PC-3 (cell line): ENCODE measurements around the gene NUTF2. TPM values are rescaled to one million over a fixed set of nuclear protein-coding genes. Genes with fewer than 3 reads are reported as not detected.

ENCODE experiments used
- ATAC-seq: fragments of 200-7000 bp; cut with Tn5 transposase; 2 replicates; pipeline ENCODE4 v1.9.1; 2020; ENCODE audit warnings: mild to moderate bottlenecking, moderate library complexity
- BruUV-seq: library from RNA; stranded (reverse); fragments of 400-500 nt; replicated peaks from 2 replicates; lab custom pipeline; 2021; lab: Mats Ljungman, UMichigan
- CTCF ChIA-PET: fragments of 300-600 bp; sonication (Branson Sonifier 250); formaldehyde crosslinking; loops from one replicate; lab custom pipeline; 2022; ENCODE audit warnings: antibody characterized with exemption; lab: Charles Lee
- POLR2A ChIA-PET: fragments of 300-600 bp; sonication (Branson Sonifier 250); formaldehyde crosslinking; loops from one replicate; lab custom pipeline; 2022; ENCODE audit warnings: antibody characterized with exemption; ENCODE audit not compliant: unreplicated experiment; lab: Charles Lee
- DNase-seq: peaks from one replicate; pipeline ENCODE4 v3.0.0-alpha.2; 2015
- H2AFZ ChIP-seq: fragments of 300-600 bp; sonication (generic); 2 replicates; pipeline ENCODE4 v1.6.0; 2016; ENCODE audit warnings: antibody characterized with exemption, low read length
- H3F3A ChIP-seq: fragments of 300-600 bp; sonication (generic); one replicate; pipeline ENCODE4 v1.6.0; 2017; ENCODE audit warnings: antibody characterized with exemption, low read length, control low read depth, mild to moderate bottlenecking; ENCODE audit not compliant: unreplicated experiment
- H3K27ac ChIP-seq: fragments of 300-600 bp; sonication (generic); 2 replicates; pipeline ENCODE4 v1.5.1; 2016; ENCODE audit warnings: mild to moderate bottlenecking, low read length
- H3K27me3 ChIP-seq: fragments of 300-600 bp; sonication (generic); 2 replicates; pipeline ENCODE4 v1.6.1; 2016; ENCODE audit warnings: low read length, mixed read lengths
- H3K36me3 ChIP-seq: fragments of 300-600 bp; sonication (generic); 2 replicates; pipeline ENCODE4 v1.6.1; 2016; ENCODE audit warnings: low read depth, mixed run types, low read length, mixed read lengths
- H3K4me1 ChIP-seq: fragments of 300-600 bp; sonication (generic); 2 replicates; pipeline ENCODE4 v1.5.1; 2016; ENCODE audit warnings: low read length; ENCODE audit not compliant: insufficient read depth
- H3K4me2 ChIP-seq: fragments of 300-600 bp; sonication (generic); 2 replicates; pipeline ENCODE4 v1.6.0; 2016; ENCODE audit warnings: low read length
- H3K4me3 ChIP-seq: fragments of 300-600 bp; sonication (generic); 2 replicates; pipeline ENCODE4 v1.5.1; 2016; ENCODE audit warnings: mild to moderate bottlenecking, low read length, mixed read lengths
- H3K79me2 ChIP-seq: fragments of 300-600 bp; sonication (generic); 2 replicates; pipeline ENCODE4 v1.6.1; 2017; ENCODE audit warnings: low read length, mixed read lengths
- H3K9ac ChIP-seq: fragments of 300-600 bp; sonication (generic); 2 replicates; pipeline ENCODE4 v1.6.0; 2016; ENCODE audit warnings: mild to moderate bottlenecking, low read length
- H3K9me2 ChIP-seq: fragments of 300-600 bp; sonication (generic); replicated peaks from 2 replicates; pipeline ENCODE4 v1.6.1; 2016; ENCODE audit warnings: mixed run types, low read length, mixed read lengths
- H3K9me3 ChIP-seq: fragments of 300-600 bp; sonication (generic); 2 replicates; pipeline ENCODE4 v1.6.1; 2016; ENCODE audit warnings: low read length, mixed read lengths
- H4K20me1 ChIP-seq: fragments of 300-600 bp; sonication (generic); 2 replicates; pipeline ENCODE4 v1.6.1; 2016; ENCODE audit warnings: low read length, mixed read lengths
- EZH2 ChIP-seq: fragments of 300-600 bp; sonication (generic); IDR thresholded peaks from one replicate; pipeline ENCODE4 v1.6.1; 2017; ENCODE audit warnings: antibody characterized with exemption, mild to moderate bottlenecking, low read length; ENCODE audit not compliant: unreplicated experiment
- EZH2phosphoT487 ChIP-seq: fragments of 300-600 bp; sonication (generic); IDR thresholded peaks from 2 replicates; pipeline ENCODE4 v1.6.1; 2018; ENCODE audit warnings: mild to moderate bottlenecking, antibody characterized with exemption, low read length, borderline replicate concordance
- intact Hi-C: fragments of 100-400 bp; cut with micrococcal nuclease; formaldehyde crosslinking; loops from 2 replicates; pipeline ENCODE4 v1.9.0; 2023
- total RNA-seq: library from RNA; depleted of rRNA; stranded (reverse); fragments of >200 nt; gene quantifications from 2 replicates; pipeline ENCODE4 v1.2.3, GENCODE V29; 2014
- TF ChIP-seq, protein P1 (sequence below): fragments of 300-600 bp; sonication (generic); conservative IDR thresholded peaks from 2 replicates; pipeline ENCODE4 v1.5.1; 2017; ENCODE audit warnings: antibody characterized with exemption, low read depth, mild to moderate bottlenecking, low read length

The NUTF2 gene
- total RNA-seq, 1 experiment from 2014 or later: 167 TPM

DNA sequence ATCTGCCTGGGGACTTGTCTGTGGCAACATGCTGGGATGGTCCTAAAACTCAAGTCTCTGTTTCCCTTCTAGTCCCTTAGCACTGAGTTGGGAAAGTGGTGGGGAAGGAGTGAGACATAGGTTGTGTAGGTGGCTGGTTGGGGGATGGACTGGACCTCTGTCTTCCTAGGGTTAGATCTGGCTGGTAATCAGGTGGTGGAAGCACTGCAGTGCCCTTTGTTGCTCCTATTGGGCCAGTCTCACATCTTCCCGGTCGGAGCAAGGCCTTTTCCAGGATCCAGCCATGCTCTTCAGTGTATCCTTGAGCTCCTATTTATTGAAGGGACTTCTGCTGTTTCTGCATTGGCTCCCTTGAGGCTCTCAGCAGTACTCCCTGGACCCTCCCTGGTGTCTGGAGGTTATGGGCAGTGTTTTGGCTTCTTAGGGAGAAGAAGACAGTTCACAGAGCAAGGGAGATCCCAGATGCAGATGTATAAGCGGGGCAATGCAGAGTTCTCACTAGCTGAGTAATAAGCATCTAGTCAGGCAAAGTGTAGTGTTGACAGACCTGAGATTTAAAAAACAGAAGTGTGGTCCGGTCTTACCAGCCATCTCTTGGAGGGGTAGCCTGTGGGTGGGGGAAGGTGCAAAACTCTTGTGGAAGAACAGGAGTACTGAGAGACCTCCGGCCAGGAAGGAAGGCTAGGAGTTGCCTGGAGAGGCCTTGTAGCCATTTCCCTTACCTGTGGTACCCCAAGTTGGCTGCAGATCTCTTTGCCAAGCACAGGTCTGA is 1.3 kb upstream of the NUTF2 start:
- peak overlapping the region; percentile 81 for H3K27ac ChIP-seq
- ChIA-PET POLR2A (interaction anchor here (0.6 kb wide), 2 partner anchors 28 to 399 kb away, joined by 4 to 5 read pairs; no protein-coding TSS in a partner anchor), CTCF (interaction anchor here (0.5 to 1.5 kb wide), 5 partner anchors 24 to 106 kb away, joined by 3 to 6 read pairs (median 5); no protein-coding TSS in a partner anchor)
- BruUV-seq: no TSS peak
- DNase-seq: no peak
- H3K4me2 ChIP-seq: peak overlapping the region; percentile 90
- no peak for ATAC-seq
- no peaks in the 10 kb centered on the region for H3K27me3 ChIP-seq
- no peaks in the 10 kb centered on the region for H3K36me3 ChIP-seq
- peaks cover 38% of the 10 kb centered on the region for H3K4me1 ChIP-seq
- peaks cover 73% of the 10 kb centered on the region for H3K79me2 ChIP-seq
- H4K20me1 ChIP-seq: peaks cover 14% of the 10 kb centered on the region; the same call in 1 of the 2 replicates
- no peak overlapping the region for H2AFZ ChIP-seq
- TF ChIP-seq EZH2phosphoT487 (no peak), EZH2 (no peak)
- TF ChIP-seq, protein P1, sequence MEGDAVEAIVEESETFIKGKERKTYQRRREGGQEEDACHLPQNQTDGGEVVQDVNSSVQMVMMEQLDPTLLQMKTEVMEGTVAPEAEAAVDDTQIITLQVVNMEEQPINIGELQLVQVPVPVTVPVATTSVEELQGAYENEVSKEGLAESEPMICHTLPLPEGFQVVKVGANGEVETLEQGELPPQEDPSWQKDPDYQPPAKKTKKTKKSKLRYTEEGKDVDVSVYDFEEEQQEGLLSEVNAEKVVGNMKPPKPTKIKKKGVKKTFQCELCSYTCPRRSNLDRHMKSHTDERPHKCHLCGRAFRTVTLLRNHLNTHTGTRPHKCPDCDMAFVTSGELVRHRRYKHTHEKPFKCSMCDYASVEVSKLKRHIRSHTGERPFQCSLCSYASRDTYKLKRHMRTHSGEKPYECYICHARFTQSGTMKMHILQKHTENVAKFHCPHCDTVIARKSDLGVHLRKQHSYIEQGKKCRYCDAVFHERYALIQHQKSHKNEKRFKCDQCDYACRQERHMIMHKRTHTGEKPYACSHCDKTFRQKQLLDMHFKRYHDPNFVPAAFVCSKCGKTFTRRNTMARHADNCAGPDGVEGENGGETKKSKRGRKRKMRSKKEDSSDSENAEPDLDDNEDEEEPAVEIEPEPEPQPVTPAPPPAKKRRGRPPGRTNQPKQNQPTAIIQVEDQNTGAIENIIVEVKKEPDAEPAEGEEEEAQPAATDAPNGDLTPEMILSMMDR: no peak
- H3K9me3 ChIP-seq: no peaks in the 10 kb centered on the region
- H3K9ac ChIP-seq: peak overlapping the region; percentile 100; the same call in 1 of the 2 replicates
- H3K9me2 ChIP-seq: no peaks in the 10 kb centered on the region
- peak overlapping the region; percentile 98 for H3K4me3 ChIP-seq
- H3F3A ChIP-seq: no peaks in the 10 kb centered on the region
- intact Hi-C loops: loop anchor here (2.0 kb wide), 1 partner anchor 15 kb away; no protein-coding TSS in a partner anchor

DNA sequence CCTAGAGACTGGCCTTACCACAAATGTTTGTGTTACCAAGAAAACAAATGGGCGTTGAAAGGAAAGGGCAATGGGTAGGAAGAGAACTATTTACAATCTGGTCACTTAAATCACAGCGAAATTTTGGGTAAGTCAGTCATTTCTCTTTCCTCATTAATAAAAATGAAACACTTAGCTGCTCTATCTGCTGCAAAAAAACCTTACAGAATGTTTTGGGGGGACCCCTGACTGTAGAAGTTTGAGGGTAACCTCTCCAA is 742 bp upstream of the NUTF2 start:
- CTCF ChIA-PET: interaction anchor here (0.5 kb wide), 1 partner anchor 23 kb away, joined by 5 read pairs; no protein-coding TSS in a partner anchor

More for the DNA sequence above, 742 bp upstream of the NUTF2 start:
- Histone ChIP-seq H3K27ac (peak overlapping the region; percentile 81), H3K9me3 (no peaks in the 10 kb centered on the region), H2AFZ (peak overlapping the region; percentile 73), H3K4me2 (peak overlapping the region; percentile 90), H3K9me2 (no peaks in the 10 kb centered on the region), H3K4me1 (peaks cover 38% of the 10 kb centered on the region), H3F3A (no peaks in the 10 kb centered on the region), H3K36me3 (no peaks in the 10 kb centered on the region), H3K79me2 (peaks cover 78% of the 10 kb centered on the region), H3K9ac (peak overlapping the region; percentile 100), H4K20me1 (peaks cover 14% of the 10 kb centered on the region; the same call in 1 of the 2 replicates), H3K27me3 (no peaks in the 10 kb centered on the region), H3K4me3 (peak overlapping the region; percentile 98)
- DNase-seq (no peak), ATAC-seq (no peak)
- TF ChIP-seq, protein P1: no peak
- TF ChIP-seq EZH2 (no peak), EZH2phosphoT487 (no peak)
- intact Hi-C loops: loop anchor here (2.0 kb wide), 1 partner anchor 15 kb away; no protein-coding TSS in a partner anchor
- POLR2A ChIA-PET: interaction anchor here (0.6 to 0.9 kb wide), 3 partner anchors 10 to 27 kb away, joined by 3 to 4 read pairs (median 4); no protein-coding TSS in a partner anchor
- BruUV-seq: TSS peak; percentile 36
